PC-9 (cell line): ENCODE results near the gene DNAAF5. TPM values are rescaled to one million over a fixed set of nuclear protein-coding genes. Genes with fewer than 3 reads are reported as not detected.

Experiments used
- BruUV-seq: library from RNA; stranded (reverse); fragments of 400-500 nt; replicated peaks from 2 replicates; lab custom pipeline; 2021; lab: Mats Ljungman, UMichigan
- CTCF ChIA-PET: fragments of 300-600 bp; sonication (Branson Sonifier 250); formaldehyde crosslinking; loops from one replicate; lab custom pipeline; 2022; ENCODE audit warnings: antibody characterized with exemption; lab: Charles Lee
- POLR2A ChIA-PET: fragments of 300-600 bp; sonication (Branson Sonifier 250); formaldehyde crosslinking; loops from one replicate; lab custom pipeline; 2022; ENCODE audit warnings: antibody characterized with exemption; ENCODE audit not compliant: unreplicated experiment; lab: Charles Lee
- DNase-seq, 2 experiments: peaks; one replicate each; pipeline versions ENCODE4 v3.0.0 to v3.0.0-alpha.2; 2015 to 2022; ENCODE audit warnings: mixed read lengths in 1 of 2
- H2AFZ ChIP-seq: fragments of 200-600 bp; sonication (generic); 2 replicates; pipeline ENCODE4 v1.8.1; 2017; ENCODE audit warnings: antibody characterized with exemption
- H3F3A ChIP-seq: fragments of 200-600 bp; sonication (generic); 2 replicates; pipeline ENCODE4 v1.8.1; 2017; ENCODE audit warnings: antibody characterized with exemption, mild to moderate bottlenecking, low read depth; ENCODE audit not compliant: insufficient read depth
- H3K27ac ChIP-seq: fragments of 200-600 bp; sonication (generic); 2 replicates; pipeline ENCODE4 v1.6.1; 2016; ENCODE audit warnings: mixed run types
- H3K27me3 ChIP-seq: fragments of 200-600 bp; sonication (generic); 2 replicates; pipeline ENCODE4 v1.6.1; 2016; ENCODE audit warnings: low read depth, mixed run types; ENCODE audit not compliant: insufficient read depth
- H3K36me3 ChIP-seq: fragments of 200-600 bp; sonication (generic); 2 replicates; pipeline ENCODE4 v1.6.1; 2016; ENCODE audit warnings: low read depth, mixed run types
- H3K4me1 ChIP-seq: fragments of 200-600 bp; sonication (generic); replicated peaks from 2 replicates; pipeline ENCODE4 v1.6.1; 2016; ENCODE audit warnings: mixed run types; ENCODE audit not compliant: insufficient read depth
- H3K4me2 ChIP-seq: fragments of 200-600 bp; sonication (generic); 2 replicates; pipeline ENCODE4 v1.6.1; 2017; ENCODE audit warnings: mixed run types
- H3K4me3 ChIP-seq: fragments of 200-600 bp; sonication (generic); 2 replicates; pipeline ENCODE4 v1.6.1; 2016; ENCODE audit warnings: mixed run types
- H3K79me2 ChIP-seq: fragments of 200-600 bp; sonication (generic); 2 replicates; pipeline ENCODE4 v1.6.1; 2017; ENCODE audit warnings: low read depth, mixed run types
- H3K9me2 ChIP-seq: fragments of 200-600 bp; sonication (generic); 2 replicates; pipeline ENCODE4 v1.8.1; 2017; ENCODE audit warnings: mild to moderate bottlenecking; ENCODE audit not compliant: insufficient read depth
- H3K9me3 ChIP-seq: fragments of 200-600 bp; sonication (generic); 2 replicates; pipeline ENCODE4 v1.8.1; 2016; ENCODE audit warnings: low read depth; ENCODE audit not compliant: insufficient read depth
- H4K20me1 ChIP-seq: fragments of 200-600 bp; sonication (generic); 2 replicates; pipeline ENCODE4 v1.8.1; 2017; ENCODE audit not compliant: insufficient read depth
- EZH2 ChIP-seq: fragments of 200-600 bp; sonication (generic); IDR thresholded peaks from 2 replicates; pipeline ENCODE4 v1.8.0; 2017; ENCODE audit warnings: antibody characterized with exemption, low read depth
- intact Hi-C: fragments of 100-400 bp; cut with micrococcal nuclease; formaldehyde crosslinking; loops from one replicate; pipeline ENCODE4 v1.10.0; 2022; ENCODE audit not compliant: unreplicated experiment
- total RNA-seq: library from RNA; stranded (reverse); gene quantifications from 2 replicates; pipeline ENCODE4 v1.2.3, GENCODE V29; 2021
- TF ChIP-seq, protein P1 (sequence below): fragments of 200-600 bp; sonication (generic); conservative IDR thresholded peaks from 2 replicates; pipeline ENCODE4 v1.6.1; 2017; ENCODE audit warnings: mixed run types, antibody characterized with exemption, mild to moderate bottlenecking, moderate library complexity

DNAAF5 gene
- total RNA-seq, 1 experiment from 2014 or later: 63.2 TPM

DNA sequence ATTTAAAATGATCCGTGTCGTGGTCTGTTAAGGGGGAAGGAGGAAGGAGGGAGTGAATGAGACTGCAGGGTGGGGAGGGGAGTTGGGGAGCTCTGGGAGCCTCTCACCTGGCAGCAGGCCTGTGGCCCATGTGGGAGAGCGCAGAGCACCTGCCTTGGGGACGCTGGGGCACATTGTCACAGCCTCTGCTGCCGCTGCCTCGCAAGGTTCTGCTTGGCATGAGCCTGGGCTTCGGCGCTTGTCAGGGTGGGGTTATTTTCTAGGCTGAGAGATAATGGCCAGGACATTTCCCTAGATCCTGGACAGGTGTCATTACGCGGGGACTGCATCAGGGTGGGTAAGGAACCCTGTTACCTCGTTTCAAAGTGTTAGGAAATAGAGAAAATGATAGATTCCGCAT lies 103.6 kb downstream of the DNAAF5 start:
- Histone ChIP-seq H2AFZ (no peak overlapping the region), H3K4me2 (peak overlapping the region; percentile 82), H4K20me1 (no peaks in the 10 kb centered on the region), H3K27ac (peak overlapping the region; percentile 97), H3K4me1 (peaks cover 57% of the 10 kb centered on the region), H3F3A (peaks cover 53% of the 10 kb centered on the region), H3K9me3 (no peaks in the 10 kb centered on the region), H3K36me3 (peaks cover 4% of the 10 kb centered on the region; the same call in 1 of the 2 replicates), H3K9me2 (no peaks in the 10 kb centered on the region), H3K79me2 (peaks cover 88% of the 10 kb centered on the region), H3K4me3 (no peak overlapping the region), H3K27me3 (no peaks in the 10 kb centered on the region)
- no peak for DNase-seq
- ChIA-PET POLR2A (interaction anchor here (0.6 kb wide), 2 partner anchors 12 to 14 kb away, joined by 4 to 12 read pairs; no protein-coding TSS in a partner anchor), CTCF (no interaction called here)
- no peak for TF ChIP-seq EZH2
- TF ChIP-seq, protein P1, sequence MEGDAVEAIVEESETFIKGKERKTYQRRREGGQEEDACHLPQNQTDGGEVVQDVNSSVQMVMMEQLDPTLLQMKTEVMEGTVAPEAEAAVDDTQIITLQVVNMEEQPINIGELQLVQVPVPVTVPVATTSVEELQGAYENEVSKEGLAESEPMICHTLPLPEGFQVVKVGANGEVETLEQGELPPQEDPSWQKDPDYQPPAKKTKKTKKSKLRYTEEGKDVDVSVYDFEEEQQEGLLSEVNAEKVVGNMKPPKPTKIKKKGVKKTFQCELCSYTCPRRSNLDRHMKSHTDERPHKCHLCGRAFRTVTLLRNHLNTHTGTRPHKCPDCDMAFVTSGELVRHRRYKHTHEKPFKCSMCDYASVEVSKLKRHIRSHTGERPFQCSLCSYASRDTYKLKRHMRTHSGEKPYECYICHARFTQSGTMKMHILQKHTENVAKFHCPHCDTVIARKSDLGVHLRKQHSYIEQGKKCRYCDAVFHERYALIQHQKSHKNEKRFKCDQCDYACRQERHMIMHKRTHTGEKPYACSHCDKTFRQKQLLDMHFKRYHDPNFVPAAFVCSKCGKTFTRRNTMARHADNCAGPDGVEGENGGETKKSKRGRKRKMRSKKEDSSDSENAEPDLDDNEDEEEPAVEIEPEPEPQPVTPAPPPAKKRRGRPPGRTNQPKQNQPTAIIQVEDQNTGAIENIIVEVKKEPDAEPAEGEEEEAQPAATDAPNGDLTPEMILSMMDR: no peak
- intact Hi-C loops: loop anchor here (2.0 to 10.0 kb wide), 3 partner anchors 43 to 625 kb away; partner anchors contain the start of gene MICALL2
- no TSS peak for BruUV-seq

GRCh38 chr7:831596-832166 lies 105.2 kb downstream of the DNAAF5 start:
- intact Hi-C loops: loop anchor here (1.0 to 10.0 kb wide), 8 partner anchors 14 to 623 kb away; partner anchors contain the start of genes GET4 and MICALL2
- peaks cover 9% of the 10 kb centered on the region for H3K36me3 ChIP-seq
- BruUV-seq: no TSS peak
- no peaks in the 10 kb centered on the region for H3K9me3 ChIP-seq
- H3K79me2 ChIP-seq: peaks cover 88% of the 10 kb centered on the region
- H2AFZ ChIP-seq: no peak overlapping the region
- DNase-seq: peak; percentile 58 to 93
- ChIA-PET CTCF (interaction anchor here (0.6 to 0.7 kb wide), 4 partner anchors 12 to 234 kb away, joined by 3 to 7 read pairs (median 4); no protein-coding TSS in a partner anchor), POLR2A (interaction anchor here (0.6 to 3.2 kb wide), 11 partner anchors 11 to 623 kb away, joined by 3 to 50 read pairs (median 4); partner anchors contain the start of genes COX19 and GET4)
- H3F3A ChIP-seq: peaks cover 51% of the 10 kb centered on the region
- H4K20me1 ChIP-seq: no peaks in the 10 kb centered on the region
- H3K27ac ChIP-seq: peak overlapping the region; percentile 97
- H3K4me1 ChIP-seq: peaks cover 57% of the 10 kb centered on the region
- H3K4me3 ChIP-seq: peak overlapping the region; percentile 46; the same call in 1 of the 2 replicates
- H3K4me2 ChIP-seq: peak overlapping the region; percentile 82
- H3K9me2 ChIP-seq: no peaks in the 10 kb centered on the region
- no peaks in the 10 kb centered on the region for H3K27me3 ChIP-seq
- TF ChIP-seq EZH2: no peak
- TF ChIP-seq, protein P1: no peak

DNA sequence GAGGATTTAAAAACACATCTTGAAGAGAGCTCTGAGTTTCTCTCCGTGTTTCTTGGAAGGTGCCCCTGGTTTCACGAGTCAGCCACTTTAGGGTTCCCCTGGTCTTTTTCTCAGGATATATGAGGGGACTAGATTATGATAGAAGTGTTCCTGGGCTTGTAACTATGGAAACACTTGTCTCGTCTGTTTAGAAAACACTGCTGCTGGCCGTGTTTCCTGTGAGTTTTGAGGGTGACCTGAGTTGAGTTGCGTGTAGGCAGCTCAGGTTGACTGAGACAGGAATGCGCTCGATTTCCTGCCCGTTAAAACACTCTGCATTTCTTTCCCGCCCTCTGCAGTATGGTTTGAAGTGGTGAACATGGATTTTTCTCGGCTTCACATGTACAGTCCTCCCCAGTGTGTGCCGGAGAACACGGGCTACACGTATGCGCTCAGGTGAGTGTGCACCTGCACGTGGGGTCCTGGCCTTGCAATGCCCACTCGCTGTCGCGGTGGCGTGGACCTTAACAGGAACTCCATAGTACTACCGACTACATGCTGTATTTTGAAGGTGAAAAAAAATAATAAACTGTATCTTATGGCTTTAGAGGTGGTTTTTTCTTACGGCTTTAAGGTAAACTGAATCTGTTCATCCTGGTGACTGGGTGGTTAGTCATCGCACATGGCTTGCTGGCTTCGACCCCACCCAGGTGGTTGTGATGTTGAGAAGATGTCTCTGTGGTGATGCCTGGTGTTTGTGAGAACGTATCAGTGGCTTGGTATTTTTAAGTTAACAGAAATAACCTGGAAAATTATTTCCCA lies 105.9 kb downstream of the DNAAF5 start, which contains the start of gene SUN1:
TSS of gene SUN1 (plus strand) at position 310 of the 801 bp plus-strand sequence. CDS start at position 359, 49 bp downstream.
- Histone ChIP-seq H3K4me1 (peaks cover 57% of the 10 kb centered on the region), H3K4me2 (peak within 1 kb of the TSS; percentile 82), H3K9me3 (no peaks in the 10 kb centered on the region), H3K79me2 (peaks cover 88% of the 10 kb centered on the region), H3K4me3 (peak within 1 kb of the TSS; percentile 46), H3K36me3 (peaks cover 10% of the 10 kb centered on the region), H3F3A (peaks cover 51% of the 10 kb centered on the region), H2AFZ (no peak within 1 kb of the TSS), H3K9me2 (no peaks in the 10 kb centered on the region), H3K27me3 (no peaks in the 10 kb centered on the region), H3K27ac (peak within 1 kb of the TSS; percentile 97), H4K20me1 (no peaks in the 10 kb centered on the region)
- intact Hi-C loops: loop anchor here (1.0 to 10.0 kb wide), 6 partner anchors 15 to 622 kb away; partner anchors contain the start of gene MICALL2
- DNase-seq: peak; percentile 90 to 96
- POLR2A ChIA-PET: interaction anchor here (0.6 to 3.2 kb wide), 9 partner anchors 11 to 623 kb away, joined by 3 to 50 read pairs (median 4); partner anchors contain the start of gene COX19
- no TSS peak for BruUV-seq
- CTCF ChIA-PET: interaction anchor here (0.6 to 0.7 kb wide), 2 partner anchors 14 to 233 kb away, joined by 4 to 8 read pairs; no protein-coding TSS in a partner anchor
- TF ChIP-seq, protein P1: no peak
- TF ChIP-seq EZH2: no peak
